Urinary bladder (tissue), 4 donors: ENCODE data around the gene CCND3. TPM values are rescaled to one million over a fixed set of nuclear protein-coding genes. Genes with fewer than 3 reads are reported as not detected.
"Not testable (repeated sequence)": the region's sequence is repeated elsewhere in the genome, so short reads cannot be mapped to it uniquely, and the experiment has no call there.

Source experiments
- DNase-seq: peaks from one replicate; pipeline ENCODE4 v3.0.0-alpha.2; 2015; ENCODE audit errors: extremely low spot score
- H3K27ac ChIP-seq: one replicate; pipeline ENCODE4 v1.5.1; 2013; ENCODE audit warnings: low read depth, mild to moderate bottlenecking, moderate library complexity
- H3K36me3 ChIP-seq: one replicate; pipeline ENCODE4 v1.6.1; 2013; ENCODE audit warnings: mild to moderate bottlenecking, moderate library complexity; ENCODE audit not compliant: insufficient read depth
- H3K4me1 ChIP-seq: one replicate; pipeline ENCODE4 v1.6.1; 2013; ENCODE audit warnings: mild to moderate bottlenecking, moderate library complexity; ENCODE audit not compliant: insufficient read depth
- H3K4me3 ChIP-seq: one replicate; pipeline ENCODE4 v1.5.1; 2013; ENCODE audit warnings: low read depth, low read length
- WGBS: extraction: QIAGEN DNeasy Blood & Tissue Kit; methylation state at CpG from one replicate; pipeline ENCODE4 v1.1.7; 2013; 5-methylcytosine and 5-hydroxymethylcytosine counted together
- polyA plus RNA-seq: library from polyadenylated mRNA; stranded (reverse); fragments of 200-250 nt; gene quantifications from one replicate; pipeline ENCODE4 v1.2.3, GENCODE V29; 2013
- total RNA-seq: library from RNA; depleted of rRNA; stranded (reverse); fragments of >200 nt; gene quantifications from one replicate; pipeline ENCODE4 v1.2.3, GENCODE V29; 2014
- donor health status: healthy with polysubstance abuse.
- donor health status: healthy.

The CCND3 gene
- total and polyA plus RNA-seq, 2 donors, result 18.1 to 98.9 TPM

DNA sequence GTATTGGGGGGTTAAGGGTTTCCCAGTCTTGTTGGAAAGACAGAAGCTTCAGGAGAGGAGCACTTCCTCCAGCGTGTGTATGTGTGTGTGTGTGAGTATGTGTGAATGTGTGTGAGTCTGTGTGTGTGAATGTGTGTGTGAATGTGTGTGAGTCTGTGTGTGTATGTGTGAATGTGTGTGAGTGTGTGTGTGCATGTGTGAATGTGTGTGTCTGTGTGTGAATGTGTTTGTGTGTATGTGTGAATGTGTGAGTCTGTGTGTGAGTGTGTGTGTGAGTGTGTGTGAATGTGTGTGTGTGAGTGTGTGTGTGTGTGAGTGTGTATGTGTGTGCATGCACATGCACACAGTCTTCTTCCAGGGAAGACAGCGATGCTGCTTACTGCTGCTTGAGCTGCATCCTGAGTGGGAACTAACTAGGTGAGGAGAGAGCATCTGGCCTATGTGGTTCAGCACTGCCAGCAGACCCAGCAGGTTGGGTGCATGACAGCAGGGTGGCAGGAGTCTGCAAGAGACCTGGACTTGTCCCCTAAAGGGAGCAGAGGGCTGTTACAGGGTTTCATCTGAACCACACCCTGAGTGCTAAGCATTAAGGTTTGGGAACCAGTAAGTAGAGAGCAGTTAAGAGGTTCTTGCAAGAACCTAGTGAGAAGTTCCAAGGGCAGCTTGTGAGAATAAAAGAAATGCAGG, 22.7 kb upstream of the CCND3 start:
- H3K4me1 ChIP-seq, result no peaks in the 10 kb centered on the region
- 89% methylated on average over 2 of the region's 2 CpGs for WGBS
- DNase-seq, result no peak

GRCh38 chr6:41963371-41963770, 21.8 kb upstream of the CCND3 start:
- no peaks in the 10 kb centered on the region for H3K36me3 ChIP-seq
- H3K4me3 ChIP-seq, result no peak overlapping the region
- WGBS, result 42% methylated on average over 1 of the region's 1 CpG
- no peak for DNase-seq
- H3K27ac ChIP-seq, result no peak overlapping the region
- H3K4me1 ChIP-seq, result no peaks in the 10 kb centered on the region

More for the DNA sequence above, 22.7 kb upstream of the CCND3 start:
- Histone ChIP-seq H3K4me3 (no peak overlapping the region), H3K27ac (no peak overlapping the region), H3K36me3 (no peaks in the 10 kb centered on the region)

- no peak for DNase-seq
- 92% methylated on average over 4 of the region's 4 CpGs for WGBS
- H3K36me3 ChIP-seq, result no peaks in the 10 kb centered on the region
- no peak overlapping the region for H3K4me3 ChIP-seq
- H3K27ac ChIP-seq, result no peak overlapping the region
- H3K4me1 ChIP-seq, result no peaks in the 10 kb centered on the region
These were observed 18.4 kb upstream of the CCND3 start for GRCh38 chr6:41960028-41960427.

- Histone ChIP-seq H3K4me3 (no peak overlapping the region), H3K36me3 (no peaks in the 10 kb centered on the region), H3K4me1 (no peaks in the 10 kb centered on the region), H3K27ac (no peak overlapping the region)
- WGBS, result 90% methylated on average over 6 of the region's 6 CpGs
- no peak for DNase-seq
These were observed 16.6 kb upstream of the CCND3 start for GRCh38 chr6:41958022-41958856.

GRCh38 chr6:41957117-41957516, 15.5 kb upstream of the CCND3 start:
- H3K4me3 ChIP-seq, result no peak overlapping the region
- 65% methylated on average over 4 of the region's 4 CpGs for WGBS
- no peak for DNase-seq
- no peaks in the 10 kb centered on the region for H3K4me1 ChIP-seq
- H3K27ac ChIP-seq, result no peak overlapping the region
- no peaks in the 10 kb centered on the region for H3K36me3 ChIP-seq

GRCh38 chr6:41955412-41955811, 13.8 kb upstream of the CCND3 start:
- Histone ChIP-seq H3K4me3 (no peak overlapping the region), H3K4me1 (no peaks in the 10 kb centered on the region), H3K36me3 (no peaks in the 10 kb centered on the region), H3K27ac (no peak overlapping the region)
- DNase-seq, result no peak
- 81% methylated on average over 2 of the region's 2 CpGs for WGBS

DNA sequence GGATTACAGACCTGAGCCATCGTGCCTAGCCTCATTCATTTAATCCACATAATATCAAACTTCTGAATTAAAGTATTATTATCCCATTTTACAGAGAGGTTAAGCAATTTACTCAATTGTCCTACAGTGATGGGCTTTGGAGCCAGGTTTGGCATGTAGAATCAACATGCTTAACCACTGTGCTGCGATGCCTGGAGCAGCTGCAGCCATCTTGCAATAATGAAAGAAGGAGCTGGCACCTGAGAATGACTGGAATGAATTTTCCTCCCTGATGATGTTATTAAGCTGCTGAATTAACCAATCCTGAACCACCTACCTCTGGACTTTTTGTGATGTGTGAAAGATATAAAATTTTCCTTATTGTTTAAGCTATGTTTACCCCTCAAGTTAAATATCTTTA, 13.1 kb upstream of the CCND3 start:
- no peak overlapping the region for H3K4me3 ChIP-seq
- H3K36me3 ChIP-seq, result no peaks in the 10 kb centered on the region
- H3K27ac ChIP-seq, result no peak overlapping the region
- H3K4me1 ChIP-seq, result no peaks in the 10 kb centered on the region
- 93% methylated on average over 2 of the region's 2 CpGs for WGBS
- DNase-seq, result no peak

- Histone ChIP-seq H3K36me3 (no peaks in the 10 kb centered on the region), H3K4me1 (no peaks in the 10 kb centered on the region), H3K4me3 (no peak overlapping the region), H3K27ac (no peak overlapping the region)
- 79% methylated on average over 10 of the region's 10 CpGs for WGBS
- DNase-seq, result no peak
These were observed 6.1 kb upstream of the CCND3 start for GRCh38 chr6:41947581-41948220.

DNA sequence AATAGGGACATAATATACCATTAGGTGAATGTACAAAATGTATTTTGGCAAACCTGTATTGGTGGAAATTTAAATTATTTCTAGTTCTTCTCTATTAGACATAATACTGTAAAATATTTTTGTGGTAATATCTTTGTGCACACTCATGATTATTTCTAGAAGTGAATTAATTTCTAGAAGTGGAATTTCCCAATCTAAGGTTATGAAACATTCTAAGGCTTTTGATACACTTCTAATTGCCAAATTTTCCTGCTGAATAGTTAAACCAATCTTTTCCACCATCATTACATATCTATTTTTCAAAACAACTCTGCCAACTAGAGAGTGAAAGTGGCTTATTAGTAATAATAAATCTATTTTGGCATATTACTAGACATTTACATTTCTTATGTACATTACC, 1.8 kb upstream of the CCND3 start:
- no peak for DNase-seq
- H3K27ac ChIP-seq, result no peak overlapping the region
- no peaks in the 10 kb centered on the region for H3K36me3 ChIP-seq
- H3K4me1 ChIP-seq, result peaks cover 2% of the 10 kb centered on the region
- H3K4me3 ChIP-seq, result no peak overlapping the region

DNA sequence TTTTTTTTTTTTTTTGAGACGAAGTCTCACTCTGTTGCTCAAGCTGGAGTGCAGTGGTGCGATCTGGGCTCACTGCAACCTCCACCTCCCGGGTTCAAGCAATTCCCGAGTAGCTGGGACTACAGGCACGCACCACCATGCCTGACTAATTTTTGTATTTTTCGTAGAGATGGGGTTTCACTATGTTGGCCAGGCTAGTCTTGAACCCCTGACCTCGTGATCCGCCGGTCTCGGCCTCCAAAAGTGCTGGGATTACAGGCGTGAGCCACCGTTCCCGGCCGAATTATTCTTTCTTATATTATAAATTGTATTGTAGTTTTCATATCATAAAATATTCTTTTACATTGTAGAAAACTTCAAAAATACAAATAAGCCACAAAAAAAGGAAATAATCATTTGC, 1.3 kb upstream of the CCND3 start:
- WGBS, result 94% methylated on average over 14 of the region's 14 CpGs
- not testable (repeated sequence) for H3K4me1 ChIP-seq, H3K27ac ChIP-seq, H3K4me3 ChIP-seq, DNase-seq, H3K36me3 ChIP-seq

GRCh38 chr6:41942067-41942851, 651 bp upstream of the CCND3 start:
- no peaks in the 10 kb centered on the region for H3K36me3 ChIP-seq
- peaks cover 2% of the 10 kb centered on the region for H3K4me1 ChIP-seq
- H3K4me3 ChIP-seq, result peak overlapping the region; percentile 66
- 37% methylated on average over 20 of the region's 20 CpGs for WGBS
- DNase-seq, result no peak
- H3K27ac ChIP-seq, result no peak overlapping the region

DNA sequence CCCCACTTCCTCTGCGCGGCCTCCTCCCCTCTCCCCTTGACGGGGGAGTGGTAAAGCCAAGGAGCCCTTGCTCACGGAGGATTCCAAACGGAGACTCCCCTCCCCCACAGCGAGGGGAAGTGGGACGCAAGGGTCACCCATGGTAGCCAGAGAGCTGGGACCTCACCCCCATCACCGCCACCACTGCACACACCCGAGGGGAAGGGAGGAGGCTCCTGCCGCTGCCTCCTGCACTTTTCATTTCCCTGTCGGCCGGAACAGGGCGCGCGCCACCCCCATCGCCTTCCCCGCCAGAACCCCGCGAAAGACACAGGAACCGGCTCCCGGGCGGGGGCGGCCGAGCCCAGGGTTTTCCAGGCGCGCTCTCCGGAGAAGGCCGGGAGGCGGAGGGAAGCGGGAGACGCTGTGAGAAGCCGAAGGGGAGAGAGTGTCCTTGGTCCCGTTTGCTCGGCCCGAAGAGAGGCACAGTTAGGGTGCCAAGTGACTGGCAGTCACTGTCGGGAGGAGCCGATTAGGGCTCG, 789 bp downstream of the CCND3 start:
- H3K4me3 ChIP-seq, result peak overlapping the region; percentile 66
- peaks cover 2% of the 10 kb centered on the region for H3K4me1 ChIP-seq
- no peaks in the 10 kb centered on the region for H3K36me3 ChIP-seq
- no peak for DNase-seq
- no peak overlapping the region for H3K27ac ChIP-seq
- under 1% methylated on average over 38 of the region's 38 CpGs for WGBS
